SK-N-SH treated with all-trans-retinoic acid at 6 μM for 48 hours (cell line): ENCODE data around the gene ATP11A.

ENCODE experiments used
- ESRRG ChIP-seq: fragments of 250-450 bp; sonication (Bioruptor Pico); IDR thresholded peaks from 2 replicates; pipeline ENCODE4 v1.6.1; 2021; ENCODE audit warnings: mild to moderate bottlenecking
- PATZ1 ChIP-seq: fragments of 250-450 bp; sonication (Bioruptor Pico); IDR thresholded peaks from 2 replicates; pipeline ENCODE4 v1.8.0; 2020; ENCODE audit warnings: mild to moderate bottlenecking, moderate library complexity, borderline replicate concordance
- SNAI2 ChIP-seq: fragments of 250-450 bp; sonication (Bioruptor Pico); IDR thresholded peaks from 2 replicates; pipeline ENCODE4 v1.5.0; 2020; ENCODE audit warnings: mild to moderate bottlenecking, moderate library complexity
- ZNF70 ChIP-seq: fragments of 450-650 bp; formaldehyde crosslinking; IDR thresholded peaks from 2 replicates; pipeline ENCODE4 v1.5.0; 2020; ENCODE audit warnings: mild to moderate bottlenecking, moderate library complexity
- ZNF8 ChIP-seq: fragments of 450-650 bp; formaldehyde crosslinking; IDR thresholded peaks from 2 replicates; pipeline ENCODE4 v1.5.0; 2020; ENCODE audit warnings: mild to moderate bottlenecking, moderate library complexity
- TF ChIP-seq, protein P1 (sequence below): fragments of 250-450 bp; sonication (Bioruptor Pico); IDR thresholded peaks from 2 replicates; pipeline ENCODE4 v1.5.0; 2020; ENCODE audit warnings: mild to moderate bottlenecking, moderate library complexity

DNA sequence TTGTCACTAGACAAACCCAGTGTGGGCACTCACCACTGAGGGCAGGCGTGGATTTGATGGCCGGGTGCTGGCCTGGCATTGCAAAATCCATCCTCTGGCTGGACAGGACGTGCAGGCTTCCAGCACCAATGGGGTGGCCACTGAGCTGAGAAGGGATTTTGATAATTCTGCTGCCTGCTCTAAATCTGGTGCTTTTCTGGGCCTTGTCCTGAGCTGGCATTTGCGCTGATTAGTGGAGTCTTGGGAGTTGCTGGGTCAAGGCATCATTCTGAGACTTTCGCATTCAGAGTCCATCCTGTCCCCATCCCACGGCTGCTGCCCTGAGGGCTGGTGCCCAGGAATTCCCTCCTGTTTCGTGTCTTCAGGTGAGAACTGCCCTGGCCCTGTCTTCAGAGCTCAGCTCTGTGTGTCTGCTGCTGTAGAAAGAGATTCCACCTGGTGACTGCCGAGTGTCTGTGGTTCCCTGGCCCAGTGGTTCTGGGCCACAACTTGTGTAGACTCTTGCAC, 213.3 kb downstream of the ATP11A start:
- TF ChIP-seq, protein P1, sequence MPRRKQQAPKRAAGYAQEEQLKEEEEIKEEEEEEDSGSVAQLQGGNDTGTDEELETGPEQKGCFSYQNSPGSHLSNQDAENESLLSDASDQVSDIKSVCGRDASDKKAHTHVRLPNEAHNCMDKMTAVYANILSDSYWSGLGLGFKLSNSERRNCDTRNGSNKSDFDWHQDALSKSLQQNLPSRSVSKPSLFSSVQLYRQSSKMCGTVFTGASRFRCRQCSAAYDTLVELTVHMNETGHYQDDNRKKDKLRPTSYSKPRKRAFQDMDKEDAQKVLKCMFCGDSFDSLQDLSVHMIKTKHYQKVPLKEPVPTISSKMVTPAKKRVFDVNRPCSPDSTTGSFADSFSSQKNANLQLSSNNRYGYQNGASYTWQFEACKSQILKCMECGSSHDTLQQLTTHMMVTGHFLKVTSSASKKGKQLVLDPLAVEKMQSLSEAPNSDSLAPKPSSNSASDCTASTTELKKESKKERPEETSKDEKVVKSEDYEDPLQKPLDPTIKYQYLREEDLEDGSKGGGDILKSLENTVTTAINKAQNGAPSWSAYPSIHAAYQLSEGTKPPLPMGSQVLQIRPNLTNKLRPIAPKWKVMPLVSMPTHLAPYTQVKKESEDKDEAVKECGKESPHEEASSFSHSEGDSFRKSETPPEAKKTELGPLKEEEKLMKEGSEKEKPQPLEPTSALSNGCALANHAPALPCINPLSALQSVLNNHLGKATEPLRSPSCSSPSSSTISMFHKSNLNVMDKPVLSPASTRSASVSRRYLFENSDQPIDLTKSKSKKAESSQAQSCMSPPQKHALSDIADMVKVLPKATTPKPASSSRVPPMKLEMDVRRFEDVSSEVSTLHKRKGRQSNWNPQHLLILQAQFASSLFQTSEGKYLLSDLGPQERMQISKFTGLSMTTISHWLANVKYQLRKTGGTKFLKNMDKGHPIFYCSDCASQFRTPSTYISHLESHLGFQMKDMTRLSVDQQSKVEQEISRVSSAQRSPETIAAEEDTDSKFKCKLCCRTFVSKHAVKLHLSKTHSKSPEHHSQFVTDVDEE (CRISPR knock-in tag) = no peak
- TF ChIP-seq ZNF8 (CRISPR knock-in tag) = no peak
- TF ChIP-seq SNAI2 = no peak
- TF ChIP-seq ESRRG = no peak
- no peak for TF ChIP-seq ZNF70 (CRISPR knock-in tag)
- TF ChIP-seq PATZ1 (CRISPR knock-in tag) = no peak
